Astrocyte (in vitro differentiated cells and primary cell): ENCODE results near the gene KLHDC9. TPM values are rescaled to one million over a fixed set of nuclear protein-coding genes. Genes with fewer than 3 reads are reported as not detected.

Experiments
- DNase-seq: peaks from one replicate; pipeline ENCODE4 v3.0.0-alpha.2; 2010; ENCODE audit warnings: low read depth
- FAIRE-seq: peaks from 2 replicates; lab custom pipeline; 2011; peaks lifted over from hg19 to GRCh38; lab: Jason Lieb, UNC
- H2AFZ ChIP-seq: 2 replicates; pipeline ENCODE4 v1.6.0; 2012; ENCODE audit warnings: low read depth, low read length, inconsistent platforms
- H3K27ac ChIP-seq: 2 replicates; pipeline ENCODE4 v1.5.1; 2011; ENCODE audit warnings: low read depth, low read length, inconsistent platforms
- H3K27me3 ChIP-seq: 2 replicates; pipeline ENCODE4 v1.6.0; 2011; ENCODE audit warnings: low read length, inconsistent platforms; ENCODE audit not compliant: insufficient read depth
- H3K36me3 ChIP-seq: 2 replicates; pipeline ENCODE4 v1.5.1; 2011; ENCODE audit warnings: low read length, inconsistent platforms; ENCODE audit not compliant: insufficient read depth
- H3K4me1 ChIP-seq: 2 replicates; pipeline ENCODE4 v1.5.1; 2011; ENCODE audit warnings: low read length, inconsistent platforms; ENCODE audit not compliant: insufficient read depth
- H3K4me2 ChIP-seq: 2 replicates; pipeline ENCODE4 v1.6.0; 2012; ENCODE audit warnings: low read length, inconsistent platforms
- H3K4me3 ChIP-seq: 2 replicates; pipeline ENCODE4 v1.5.1; 2011; ENCODE audit warnings: low read depth, mild to moderate bottlenecking, low read length, inconsistent platforms; ENCODE audit not compliant: insufficient read depth
- H3K79me2 ChIP-seq: 2 replicates; pipeline ENCODE4 v1.6.0; 2012; ENCODE audit warnings: mild to moderate bottlenecking, low read length, inconsistent platforms; ENCODE audit not compliant: insufficient read depth
- H3K9ac ChIP-seq: 2 replicates; pipeline ENCODE4 v1.6.0; 2012; ENCODE audit warnings: mild to moderate bottlenecking, low read length, inconsistent platforms
- H3K9me3 ChIP-seq: 2 replicates; pipeline ENCODE4 v1.5.1; 2012; ENCODE audit warnings: low read depth, mild to moderate bottlenecking, low read length, inconsistent platforms; ENCODE audit not compliant: insufficient read depth
- H4K20me1 ChIP-seq: 2 replicates; pipeline ENCODE4 v1.6.0; 2012; ENCODE audit warnings: low read length, inconsistent platforms; ENCODE audit not compliant: insufficient read depth
- H3K27ac Mint-ChIP-seq: one replicate; pipeline ENCODE4 v1.8.0; 2021; ENCODE audit warnings: mild to moderate bottlenecking, mixed read lengths; ENCODE audit not compliant: unreplicated experiment
- H3K27me3 Mint-ChIP-seq: one replicate; pipeline ENCODE4 v1.8.0; 2021; ENCODE audit warnings: low read depth, mixed read lengths; ENCODE audit not compliant: unreplicated experiment
- H3K36me3 Mint-ChIP-seq: one replicate; pipeline ENCODE4 v1.8.0; 2021; ENCODE audit warnings: low read depth, mixed read lengths; ENCODE audit not compliant: unreplicated experiment
- H3K4me1 Mint-ChIP-seq: one replicate; pipeline ENCODE4 v1.8.0; 2021; ENCODE audit warnings: low read depth, mixed read lengths; ENCODE audit not compliant: unreplicated experiment
- H3K4me3 Mint-ChIP-seq: one replicate; pipeline ENCODE4 v1.8.0; 2021; ENCODE audit warnings: mild to moderate bottlenecking, moderate library complexity, mixed read lengths; ENCODE audit not compliant: unreplicated experiment
- H3K9me3 Mint-ChIP-seq: one replicate; pipeline ENCODE4 v1.8.0; 2021; ENCODE audit warnings: mild to moderate bottlenecking, mixed read lengths; ENCODE audit not compliant: unreplicated experiment
- CTCF ChIP-seq: IDR thresholded peaks from 2 replicates; pipeline ENCODE4 v1.5.1; 2011; ENCODE audit warnings: low read depth, mild to moderate bottlenecking, inconsistent platforms, low read length, moderate library complexity; ENCODE audit not compliant: insufficient read depth
- EZH2 ChIP-seq: IDR thresholded peaks from 2 replicates; pipeline ENCODE4 v1.6.1; 2012; ENCODE audit warnings: mild to moderate bottlenecking, low read length, inconsistent platforms; ENCODE audit not compliant: insufficient read depth
- total RNA-seq: library from RNA; stranded (reverse); gene quantifications from 2 replicates; pipeline ENCODE4 v1.2.1, GENCODE V29; 2021

Gene KLHDC9
- total RNA-seq, 1 donor from 2014 or later, result 1.5 TPM

- H3K9me3 Mint-ChIP-seq, result no peaks in the 10 kb centered on the region
These were observed 23.0 kb downstream of the KLHDC9 start for GRCh38 chr1:161121042-161121650.

GRCh38 chr1:161121834-161122233 lies 23.7 kb downstream of the KLHDC9 start:
- TF ChIP-seq EZH2 (no peak), CTCF (no peak)
- H3K36me3 Mint-ChIP-seq, result peaks cover 27% of the 10 kb centered on the region
- H3K4me3 Mint-ChIP-seq, result no peak overlapping the region
- peaks cover 39% of the 10 kb centered on the region for H4K20me1 ChIP-seq
- H3K4me1 Mint-ChIP-seq, result peaks cover 29% of the 10 kb centered on the region
- DNase-seq (no peak), FAIRE-seq (no peak)
- no peaks in the 10 kb centered on the region for H3K27me3 ChIP-seq
- H2AFZ ChIP-seq, result no peak overlapping the region
- H3K4me1 ChIP-seq, result peaks cover 17% of the 10 kb centered on the region
- peaks cover 36% of the 10 kb centered on the region for H3K36me3 ChIP-seq
- no peak overlapping the region for H3K27ac ChIP-seq
- H3K9me3 ChIP-seq, result no peaks in the 10 kb centered on the region
- H3K4me3 ChIP-seq, result no peak overlapping the region
- H3K79me2 ChIP-seq, result peaks cover 66% of the 10 kb centered on the region
- H3K4me2 ChIP-seq, result no peak overlapping the region
- no peak overlapping the region for H3K9ac ChIP-seq
- no peak overlapping the region for H3K27ac Mint-ChIP-seq
- no peaks in the 10 kb centered on the region for H3K9me3 Mint-ChIP-seq
- H3K27me3 Mint-ChIP-seq, result no peaks in the 10 kb centered on the region

More at GRCh38 chr1:161121042-161121650, 23.0 kb downstream of the KLHDC9 start:
- H3K4me3 ChIP-seq, result no peak overlapping the region
- TF ChIP-seq CTCF (no peak), EZH2 (no peak)
- H3K9me3 ChIP-seq, result no peaks in the 10 kb centered on the region
- peaks cover 35% of the 10 kb centered on the region for H4K20me1 ChIP-seq
- peaks cover 20% of the 10 kb centered on the region for H3K4me1 ChIP-seq
- H3K27ac ChIP-seq, result no peak overlapping the region
- peak overlapping the region; percentile 66 for H3K27ac Mint-ChIP-seq
- peak overlapping the region; percentile 71 for H3K4me3 Mint-ChIP-seq
- DNase-seq (no peak), FAIRE-seq (no peak)
- H3K27me3 ChIP-seq, result no peaks in the 10 kb centered on the region
- H3K4me2 ChIP-seq, result no peak overlapping the region
- H3K36me3 Mint-ChIP-seq, result peaks cover 25% of the 10 kb centered on the region
- no peak overlapping the region for H3K9ac ChIP-seq
- no peaks in the 10 kb centered on the region for H3K27me3 Mint-ChIP-seq
- H2AFZ ChIP-seq, result no peak overlapping the region
- peaks cover 33% of the 10 kb centered on the region for H3K36me3 ChIP-seq
- peaks cover 25% of the 10 kb centered on the region for H3K4me1 Mint-ChIP-seq
- peaks cover 68% of the 10 kb centered on the region for H3K79me2 ChIP-seq

- H3K4me1 Mint-ChIP-seq, result peaks cover 34% of the 10 kb centered on the region
- H2AFZ ChIP-seq, result no peak overlapping the region
- peaks cover 50% of the 10 kb centered on the region for H4K20me1 ChIP-seq
- H3K79me2 ChIP-seq, result peaks cover 67% of the 10 kb centered on the region
- no peak for FAIRE-seq
- no peaks in the 10 kb centered on the region for H3K27me3 ChIP-seq
- no peak overlapping the region for H3K27ac ChIP-seq
- no peaks in the 10 kb centered on the region for H3K9me3 ChIP-seq
- no peak overlapping the region for H3K4me3 Mint-ChIP-seq
- peaks cover 46% of the 10 kb centered on the region for H3K36me3 ChIP-seq
- H3K4me1 ChIP-seq, result peaks cover 16% of the 10 kb centered on the region
- no peak overlapping the region for H3K4me2 ChIP-seq
- H3K27me3 Mint-ChIP-seq, result no peaks in the 10 kb centered on the region
- H3K36me3 Mint-ChIP-seq, result peaks cover 36% of the 10 kb centered on the region
- TF ChIP-seq EZH2, result no peak
- DNase-seq, result no peak
- no peaks in the 10 kb centered on the region for H3K9me3 Mint-ChIP-seq
- no peak overlapping the region for H3K27ac Mint-ChIP-seq
- no peak overlapping the region for H3K4me3 ChIP-seq
- no peak overlapping the region for H3K9ac ChIP-seq
These were observed 24.8 kb downstream of the KLHDC9 start for GRCh38 chr1:161122967-161123366.
